ENCODE measurements around the gene BCL6.
A peak's percentile ranks its signal among the peaks of the same experiment; 100 is the strongest.

Gene BCL6

GRCh38 chr3:187747506-187747905 is 2.2 kb upstream of the BCL6 start:
- DNase-seq (ENCODE audit: insufficient read length, low spot score) (no peak), FAIRE-seq (no peak)
- TF ChIP-seq POLR2A (IDR thresholded peaks at IDR 0.05; ENCODE audit: low read depth, low read length): no peak

DNA sequence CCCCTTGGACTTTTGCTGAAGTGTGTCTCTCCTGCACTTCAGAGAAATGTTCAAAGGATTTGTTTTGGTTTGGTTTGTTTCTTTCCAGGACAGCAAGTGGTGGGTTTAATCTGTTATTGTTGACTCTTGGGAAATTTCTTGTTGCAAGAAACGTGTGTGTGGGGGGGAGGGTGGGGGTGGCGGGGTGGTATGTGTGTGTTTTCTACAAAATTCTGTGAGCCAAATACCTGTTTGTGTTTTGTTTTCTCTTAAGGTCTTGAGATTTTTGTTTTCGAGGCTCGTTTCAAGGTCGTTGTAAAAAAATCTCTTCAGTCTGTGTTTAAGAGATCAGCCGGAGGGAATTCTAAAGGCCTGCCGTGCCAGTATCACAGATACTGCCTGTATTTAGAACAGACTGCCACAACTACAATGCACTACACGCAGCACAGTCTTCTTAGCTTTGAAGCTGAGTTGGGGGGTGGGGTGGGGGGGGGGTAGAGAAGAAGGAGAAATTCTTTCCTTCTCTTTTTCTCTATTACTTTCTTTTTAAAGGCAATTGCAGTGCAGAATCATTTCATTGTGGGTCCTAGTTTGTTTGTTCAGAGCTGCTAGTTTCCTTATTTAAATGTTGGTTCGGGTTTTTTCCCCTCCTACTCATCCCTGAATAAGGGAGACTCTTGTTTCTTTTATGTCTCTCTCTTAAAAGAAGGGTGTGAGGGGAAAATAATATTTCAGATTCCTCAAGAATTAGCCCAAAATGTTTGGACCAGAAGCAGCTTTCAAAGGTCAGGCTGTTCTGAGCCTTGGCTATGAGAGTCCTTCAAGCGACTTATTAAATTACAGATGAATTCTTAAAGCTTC is 1.4 kb upstream of the BCL6 start:
- TF ChIP-seq POLR2A (IDR thresholded peaks at IDR 0.05; ENCODE audit: low read depth, low read length): no peak
- no peak for FAIRE-seq
- DNase-seq (ENCODE audit: insufficient read length, low spot score): no peak

- DNase-seq (ENCODE audit: insufficient read length, low spot score) (no peak), FAIRE-seq (no peak)
- no peak for TF ChIP-seq POLR2A (IDR thresholded peaks at IDR 0.05; ENCODE audit: low read depth, low read length)
These were observed 782 bp upstream of the BCL6 start for GRCh38 chr3:187746059-187746441.

- FAIRE-seq: no peak
- TF ChIP-seq POLR2A (IDR thresholded peaks at IDR 0.05; ENCODE audit: low read depth, low read length): no peak
- no peak for DNase-seq (ENCODE audit: insufficient read length, low spot score)
These were observed 808 bp downstream of the BCL6 start for GRCh38 chr3:187744169-187745151.

DNA sequence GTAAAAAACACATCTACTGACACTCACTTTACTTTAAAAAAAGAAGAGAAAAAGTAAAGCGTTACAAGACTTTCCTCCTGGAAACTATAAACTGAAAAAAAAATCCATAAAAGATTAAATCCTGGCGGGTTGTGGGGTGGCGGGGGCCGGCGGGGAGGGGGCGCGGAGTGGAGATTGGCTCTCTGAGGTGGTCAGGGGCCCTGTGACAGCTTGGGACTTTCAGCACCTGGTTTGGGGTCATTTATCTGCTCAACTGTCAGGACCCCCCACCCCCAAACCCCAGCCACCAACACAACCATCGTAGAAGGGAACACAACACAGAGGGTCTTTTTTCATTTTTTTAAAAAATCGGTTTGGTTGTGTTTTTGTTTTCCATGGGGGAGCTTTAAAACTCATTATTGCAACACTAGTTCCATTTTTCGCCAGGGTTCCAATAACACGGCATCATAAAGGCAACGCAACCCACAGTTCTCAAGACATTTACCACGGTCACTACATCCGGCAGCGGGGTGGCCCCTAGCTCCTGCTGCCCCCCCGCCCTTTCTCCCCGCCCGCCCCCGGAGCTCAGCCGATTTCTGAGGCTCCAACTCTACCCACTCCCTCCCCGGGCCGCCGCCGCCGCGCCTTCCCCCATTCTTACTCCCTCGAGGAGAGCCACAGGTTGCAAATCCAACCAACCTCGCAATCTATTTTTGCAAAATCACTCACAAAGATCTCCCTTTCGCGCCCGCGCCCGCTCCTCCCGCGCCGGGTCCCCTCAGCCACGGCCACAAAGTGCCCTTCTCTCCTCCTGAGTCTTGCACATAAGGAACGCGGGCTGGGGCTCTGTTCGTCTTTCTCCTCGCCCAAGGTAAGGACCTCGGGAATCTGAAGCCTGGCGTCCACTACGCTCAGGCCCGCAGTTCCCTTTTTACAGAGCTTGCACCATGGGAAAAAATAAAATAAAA is 1.8 kb downstream of the BCL6 start:
- DNase-seq (ENCODE audit: insufficient read length, low spot score): no peak
- no peak for TF ChIP-seq POLR2A (IDR thresholded peaks at IDR 0.05; ENCODE audit: low read depth, low read length)
- no peak for FAIRE-seq

GRCh38 chr3:187742351-187743171 is 2.7 kb downstream of the BCL6 start:
- TF ChIP-seq POLR2A (IDR thresholded peaks at IDR 0.05; ENCODE audit: low read depth, low read length): no peak
- no peak for FAIRE-seq
- DNase-seq (ENCODE audit: insufficient read length, low spot score): no peak

GRCh38 chr3:187741403-187742350 is 3.6 kb downstream of the BCL6 start:
- TF ChIP-seq POLR2A (IDR thresholded peaks at IDR 0.05; ENCODE audit: low read depth, low read length): no peak
- peak; percentile 55 for FAIRE-seq
- peak; percentile 53 for DNase-seq (ENCODE audit: insufficient read length, low spot score)

DNA sequence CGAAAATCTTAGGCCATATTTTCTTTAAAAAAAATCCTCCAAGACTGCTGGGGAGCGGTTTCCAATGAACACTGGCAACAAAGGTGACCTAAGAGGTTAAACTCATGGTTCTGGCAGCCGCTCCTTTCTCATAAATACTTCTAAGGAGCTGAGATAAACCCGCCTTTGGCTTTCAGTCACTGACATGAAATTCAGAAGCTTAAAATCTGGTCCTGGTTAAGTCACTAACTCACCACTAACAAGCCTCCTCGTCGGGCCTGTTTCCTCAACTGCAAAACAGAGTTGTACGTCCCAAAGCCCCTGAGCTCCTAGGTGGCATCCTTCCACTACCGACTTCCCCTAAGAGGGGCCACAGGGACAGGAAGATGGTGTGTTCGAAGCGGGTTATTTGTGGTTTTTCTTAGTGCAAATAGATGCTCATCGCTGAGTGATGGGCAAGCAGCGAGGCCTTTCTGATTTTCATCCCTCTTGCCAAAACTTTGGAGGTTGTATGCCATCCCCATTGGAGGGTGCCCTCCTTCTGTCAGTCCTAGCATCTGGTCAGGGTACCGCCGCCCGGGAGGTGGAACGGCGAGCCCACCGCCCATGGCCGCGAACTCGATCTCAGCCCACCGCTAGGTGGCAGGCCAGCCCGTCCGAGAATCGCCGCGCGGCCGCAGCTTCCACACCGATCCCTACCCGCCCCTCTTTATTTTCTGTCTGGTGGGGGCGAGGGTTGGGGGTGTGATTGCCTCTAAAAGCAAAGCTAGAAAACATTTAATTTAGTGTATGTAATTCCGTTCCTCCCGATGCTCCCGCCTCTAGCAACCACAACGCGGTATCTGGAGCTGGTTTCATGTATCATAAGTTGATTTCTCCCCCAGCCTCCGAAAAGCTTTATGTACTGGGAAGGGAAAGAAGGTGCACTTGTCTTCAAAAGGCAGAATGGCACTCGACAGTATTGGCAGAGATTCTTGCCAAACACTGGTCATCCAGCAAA is 4.6 kb downstream of the BCL6 start:
- no peak for TF ChIP-seq POLR2A (IDR thresholded peaks at IDR 0.05; ENCODE audit: low read depth, low read length)
- DNase-seq (ENCODE audit: insufficient read length, low spot score) (no peak), FAIRE-seq (no peak)

GRCh38 chr3:187739561-187740332 is 5.5 kb downstream of the BCL6 start:
- no peak for DNase-seq (ENCODE audit: insufficient read length, low spot score)

DNA sequence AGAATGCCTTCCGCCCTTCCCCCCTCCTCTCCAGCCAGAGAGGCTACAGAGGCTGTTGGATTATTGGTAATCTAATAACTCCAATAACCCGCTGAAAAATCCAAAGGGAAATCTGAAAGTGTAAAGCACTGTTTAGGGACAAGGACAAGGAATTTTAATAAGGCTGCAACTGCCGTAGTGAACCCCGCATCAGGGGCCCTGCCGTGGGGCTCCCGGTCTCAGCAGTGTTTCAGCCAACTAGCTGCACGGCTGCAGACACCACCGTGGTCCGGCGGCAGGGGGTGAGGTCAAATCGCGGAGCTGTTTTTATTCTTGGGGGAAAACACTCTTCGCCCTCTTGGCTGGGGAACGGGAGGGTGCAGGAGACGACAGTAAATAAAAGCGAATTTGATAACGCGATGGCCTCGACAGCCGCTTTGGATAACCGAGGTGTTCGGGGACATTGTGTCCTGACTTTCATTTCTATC is 6.1 kb downstream of the BCL6 start:
- FAIRE-seq: no peak
- DNase-seq (ENCODE audit: insufficient read length, low spot score): no peak
- no peak for TF ChIP-seq POLR2A (IDR thresholded peaks at IDR 0.05; ENCODE audit: low read depth, low read length)

More at GRCh38 chr3:187739561-187740332, 5.5 kb downstream of the BCL6 start:
- no peak for TF ChIP-seq POLR2A (IDR thresholded peaks at IDR 0.05; ENCODE audit: low read depth, low read length)
- no peak for FAIRE-seq

Measured in H54 (cell line).